Measurements from ENCODE around the gene NLRP4.

DNA sequence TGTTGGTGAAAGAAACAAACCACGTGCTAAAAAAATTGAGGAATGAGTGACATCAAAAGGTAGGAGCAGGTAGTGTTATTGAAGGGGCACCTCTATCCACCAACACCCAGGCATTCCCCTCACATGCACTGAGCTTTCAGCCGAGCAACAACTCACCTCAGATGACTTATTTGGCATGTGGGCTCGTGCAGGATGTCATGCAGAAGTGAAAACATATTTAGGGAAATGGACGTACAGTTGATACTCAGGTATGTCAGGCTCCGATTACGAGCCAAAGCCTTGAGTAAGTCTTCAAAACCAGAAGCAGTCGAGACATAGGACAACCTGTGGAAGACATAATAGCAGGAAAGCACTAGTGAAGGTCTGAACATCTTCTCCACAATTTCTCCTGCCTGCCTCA is 34.9 kb upstream of the NLRP4 start:
- TF ChIP-seq, protein P1, sequence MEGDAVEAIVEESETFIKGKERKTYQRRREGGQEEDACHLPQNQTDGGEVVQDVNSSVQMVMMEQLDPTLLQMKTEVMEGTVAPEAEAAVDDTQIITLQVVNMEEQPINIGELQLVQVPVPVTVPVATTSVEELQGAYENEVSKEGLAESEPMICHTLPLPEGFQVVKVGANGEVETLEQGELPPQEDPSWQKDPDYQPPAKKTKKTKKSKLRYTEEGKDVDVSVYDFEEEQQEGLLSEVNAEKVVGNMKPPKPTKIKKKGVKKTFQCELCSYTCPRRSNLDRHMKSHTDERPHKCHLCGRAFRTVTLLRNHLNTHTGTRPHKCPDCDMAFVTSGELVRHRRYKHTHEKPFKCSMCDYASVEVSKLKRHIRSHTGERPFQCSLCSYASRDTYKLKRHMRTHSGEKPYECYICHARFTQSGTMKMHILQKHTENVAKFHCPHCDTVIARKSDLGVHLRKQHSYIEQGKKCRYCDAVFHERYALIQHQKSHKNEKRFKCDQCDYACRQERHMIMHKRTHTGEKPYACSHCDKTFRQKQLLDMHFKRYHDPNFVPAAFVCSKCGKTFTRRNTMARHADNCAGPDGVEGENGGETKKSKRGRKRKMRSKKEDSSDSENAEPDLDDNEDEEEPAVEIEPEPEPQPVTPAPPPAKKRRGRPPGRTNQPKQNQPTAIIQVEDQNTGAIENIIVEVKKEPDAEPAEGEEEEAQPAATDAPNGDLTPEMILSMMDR (IDR thresholded peaks at IDR 0.05): no peak
- TF ChIP-seq POLR2A (IDR thresholded peaks at IDR 0.05): no peak
